ENCODE measurements around the gene ALK.

The ALK gene

GRCh38 chr2:29236074-29236473 lies 685.3 kb downstream of the ALK start:
- TF ChIP-seq POLR2AphosphoS5 (IDR thresholded peaks at IDR 0.05; ENCODE audit: low read depth, low read length): no peak
- no peak for TF ChIP-seq FOXP2 (optimal IDR thresholded peaks at IDR 0.05; ENCODE audit: borderline replicate concordance, extremely low read depth, extremely low read length, insufficient read depth)
- no peak for TF ChIP-seq TAF1 (IDR thresholded peaks at IDR 0.05; ENCODE audit: borderline replicate concordance, insufficient read depth, low read length)
- no peak for TF ChIP-seq SIN3A (IDR thresholded peaks at IDR 0.05; ENCODE audit: borderline replicate concordance, insufficient read depth, low read length)
- TF ChIP-seq, protein P1, sequence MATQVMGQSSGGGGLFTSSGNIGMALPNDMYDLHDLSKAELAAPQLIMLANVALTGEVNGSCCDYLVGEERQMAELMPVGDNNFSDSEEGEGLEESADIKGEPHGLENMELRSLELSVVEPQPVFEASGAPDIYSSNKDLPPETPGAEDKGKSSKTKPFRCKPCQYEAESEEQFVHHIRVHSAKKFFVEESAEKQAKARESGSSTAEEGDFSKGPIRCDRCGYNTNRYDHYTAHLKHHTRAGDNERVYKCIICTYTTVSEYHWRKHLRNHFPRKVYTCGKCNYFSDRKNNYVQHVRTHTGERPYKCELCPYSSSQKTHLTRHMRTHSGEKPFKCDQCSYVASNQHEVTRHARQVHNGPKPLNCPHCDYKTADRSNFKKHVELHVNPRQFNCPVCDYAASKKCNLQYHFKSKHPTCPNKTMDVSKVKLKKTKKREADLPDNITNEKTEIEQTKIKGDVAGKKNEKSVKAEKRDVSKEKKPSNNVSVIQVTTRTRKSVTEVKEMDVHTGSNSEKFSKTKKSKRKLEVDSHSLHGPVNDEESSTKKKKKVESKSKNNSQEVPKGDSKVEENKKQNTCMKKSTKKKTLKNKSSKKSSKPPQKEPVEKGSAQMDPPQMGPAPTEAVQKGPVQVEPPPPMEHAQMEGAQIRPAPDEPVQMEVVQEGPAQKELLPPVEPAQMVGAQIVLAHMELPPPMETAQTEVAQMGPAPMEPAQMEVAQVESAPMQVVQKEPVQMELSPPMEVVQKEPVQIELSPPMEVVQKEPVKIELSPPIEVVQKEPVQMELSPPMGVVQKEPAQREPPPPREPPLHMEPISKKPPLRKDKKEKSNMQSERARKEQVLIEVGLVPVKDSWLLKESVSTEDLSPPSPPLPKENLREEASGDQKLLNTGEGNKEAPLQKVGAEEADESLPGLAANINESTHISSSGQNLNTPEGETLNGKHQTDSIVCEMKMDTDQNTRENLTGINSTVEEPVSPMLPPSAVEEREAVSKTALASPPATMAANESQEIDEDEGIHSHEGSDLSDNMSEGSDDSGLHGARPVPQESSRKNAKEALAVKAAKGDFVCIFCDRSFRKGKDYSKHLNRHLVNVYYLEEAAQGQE (IDR thresholded peaks at IDR 0.05; ENCODE audit: insufficient read depth in 1 of 2, low read depth in 2 of 2, low read length in 2 of 2): no peak

DNA sequence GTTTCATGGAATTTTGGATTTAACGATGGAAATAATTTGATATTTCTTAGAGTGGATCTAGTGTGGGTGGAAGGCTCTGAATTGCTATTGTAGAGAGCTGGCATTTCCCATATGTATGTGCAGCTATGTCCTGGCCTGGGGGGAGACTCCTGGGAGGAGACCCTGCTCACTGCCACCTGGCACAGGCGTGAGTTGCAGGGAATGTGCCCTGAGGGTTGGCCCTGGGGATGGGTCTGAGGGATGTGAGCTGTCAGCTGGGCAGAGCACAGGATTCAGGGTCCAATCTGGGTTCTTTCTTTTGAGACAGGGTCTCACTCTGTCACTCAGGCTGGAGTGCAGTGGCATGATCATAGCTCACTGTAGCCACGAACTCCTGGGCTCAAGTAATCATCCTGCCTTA lies 686.0 kb downstream of the ALK start:
- TF ChIP-seq SIN3A (IDR thresholded peaks at IDR 0.05; ENCODE audit: borderline replicate concordance, insufficient read depth, low read length): no peak

- no peak for TF ChIP-seq TAF1 (IDR thresholded peaks at IDR 0.05; ENCODE audit: borderline replicate concordance, insufficient read depth, low read length)
- TF ChIP-seq, protein P1 (IDR thresholded peaks at IDR 0.05; ENCODE audit: insufficient read depth in 1 of 2, low read depth in 2 of 2, low read length in 2 of 2): no peak
- no peak for TF ChIP-seq FOXP2 (optimal IDR thresholded peaks at IDR 0.05; ENCODE audit: borderline replicate concordance, extremely low read depth, extremely low read length, insufficient read depth)
- no peak for TF ChIP-seq SIN3A (IDR thresholded peaks at IDR 0.05; ENCODE audit: borderline replicate concordance, insufficient read depth, low read length)
- TF ChIP-seq POLR2AphosphoS5 (IDR thresholded peaks at IDR 0.05; ENCODE audit: low read depth, low read length): no peak
Measured at GRCh38 chr2:29233428-29233827, 688.0 kb downstream of the ALK start.

DNA sequence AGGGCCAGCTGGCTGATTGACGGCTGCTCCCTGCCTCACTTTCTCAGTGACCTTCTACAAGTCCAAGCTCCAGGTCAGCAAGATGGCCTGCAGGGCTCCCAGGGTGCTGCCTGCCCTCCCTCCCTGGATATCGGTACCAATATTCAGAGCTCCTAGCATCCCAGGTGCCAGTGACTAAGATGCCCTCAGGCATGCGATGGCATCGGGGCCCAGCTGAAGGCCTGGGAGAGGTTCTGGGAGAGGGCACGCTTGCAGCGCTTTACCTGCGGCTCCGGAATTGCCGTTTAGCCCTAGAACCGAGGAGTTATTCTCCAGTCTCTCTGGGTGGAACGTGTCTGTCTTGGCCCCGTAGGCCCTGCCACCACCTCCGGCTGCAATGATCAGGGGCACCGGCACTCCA lies 689.3 kb downstream of the ALK start:
- no peak for TF ChIP-seq POLR2AphosphoS5 (IDR thresholded peaks at IDR 0.05; ENCODE audit: low read depth, low read length)
- no peak for TF ChIP-seq TAF1 (IDR thresholded peaks at IDR 0.05; ENCODE audit: borderline replicate concordance, insufficient read depth, low read length)
- TF ChIP-seq SIN3A (IDR thresholded peaks at IDR 0.05; ENCODE audit: borderline replicate concordance, insufficient read depth, low read length): no peak
- TF ChIP-seq, protein P1 (IDR thresholded peaks at IDR 0.05; ENCODE audit: insufficient read depth in 1 of 2, low read depth in 2 of 2, low read length in 2 of 2): no peak
- TF ChIP-seq FOXP2 (optimal IDR thresholded peaks at IDR 0.05; ENCODE audit: borderline replicate concordance, extremely low read depth, extremely low read length, insufficient read depth): no peak

DNA sequence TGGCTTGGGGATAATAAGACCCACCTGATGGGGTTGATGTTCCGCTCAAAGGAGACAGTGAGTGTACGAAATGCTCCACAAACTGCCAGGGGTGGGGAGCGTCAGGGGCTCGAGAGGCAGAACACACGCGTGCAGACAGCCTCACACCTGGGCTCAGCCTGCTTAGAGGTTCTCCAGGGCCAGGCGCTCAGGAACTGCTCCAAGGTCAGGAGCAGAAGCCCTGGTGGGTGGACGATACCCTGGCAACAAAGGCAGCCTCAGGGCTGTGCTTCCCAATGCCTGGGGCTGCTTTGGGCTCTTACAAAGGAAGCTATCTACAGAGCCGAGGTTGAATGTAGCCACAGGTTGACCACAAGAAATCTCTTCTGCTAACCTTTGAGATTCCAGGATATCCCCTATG lies 691.7 kb downstream of the ALK start:
- TF ChIP-seq FOXP2 (optimal IDR thresholded peaks at IDR 0.05; ENCODE audit: borderline replicate concordance, extremely low read depth, extremely low read length, insufficient read depth) (no peak), SIN3A (IDR thresholded peaks at IDR 0.05; ENCODE audit: borderline replicate concordance, insufficient read depth, low read length) (no peak), POLR2AphosphoS5 (IDR thresholded peaks at IDR 0.05; ENCODE audit: low read depth, low read length) (no peak), TAF1 (IDR thresholded peaks at IDR 0.05; ENCODE audit: borderline replicate concordance, insufficient read depth, low read length) (no peak)
- TF ChIP-seq, protein P1 (IDR thresholded peaks at IDR 0.05; ENCODE audit: insufficient read depth in 1 of 2, low read depth in 2 of 2, low read length in 2 of 2): no peak
